WI38 (cell line): ENCODE measurements around the gene GRAMD1A.

Experiments used
- H3K4me3 ChIP-seq: 2 replicates; pipeline ENCODE4 v1.5.1; 2011; ENCODE audit warnings: low read depth, mild to moderate bottlenecking, control low read depth, low read length
- CTCF ChIP-seq: IDR thresholded peaks from 2 replicates; pipeline ENCODE4 v1.5.1; 2012; ENCODE audit warnings: low read depth, mild to moderate bottlenecking, control low read depth, low read length

The GRAMD1A gene

GRCh38 chr19:35065574-35065973 lies 65.5 kb downstream of the GRAMD1A start:
- no peak overlapping the region for H3K4me3 ChIP-seq
- no peak for TF ChIP-seq CTCF

- no peak for TF ChIP-seq CTCF
- H3K4me3 ChIP-seq: no peak overlapping the region
Observed at GRCh38 chr19:35066121-35066520, 66.0 kb downstream of the GRAMD1A start.

GRCh38 chr19:35066691-35067563 lies 66.8 kb downstream of the GRAMD1A start:
- TF ChIP-seq CTCF: peak; percentile 91
- no peak overlapping the region for H3K4me3 ChIP-seq

- TF ChIP-seq CTCF: no peak
- no peak overlapping the region for H3K4me3 ChIP-seq
Observed at GRCh38 chr19:35068941-35069634, 69.0 kb downstream of the GRAMD1A start.

- H3K4me3 ChIP-seq: no peak overlapping the region
- TF ChIP-seq CTCF: no peak
Observed at GRCh38 chr19:35069696-35070095, 69.6 kb downstream of the GRAMD1A start.

GRCh38 chr19:35070471-35070870 lies 70.3 kb downstream of the GRAMD1A start:
- TF ChIP-seq CTCF: no peak
- no peak overlapping the region for H3K4me3 ChIP-seq

- H3K4me3 ChIP-seq: no peak overlapping the region
- TF ChIP-seq CTCF: no peak
Observed at GRCh38 chr19:35073516-35073915, 73.4 kb downstream of the GRAMD1A start.
